ENCODE data around the gene TEN1. TPM values are rescaled to one million over a fixed set of nuclear protein-coding genes. Genes with fewer than 3 reads are reported as not detected.
"Not testable (repeated sequence)": the region's sequence is repeated elsewhere in the genome, so short reads cannot be mapped to it uniquely, and the experiment has no call there.

The TEN1 gene
- total and polyA plus RNA-seq, 2 experiments from 2014 or later = 23.8 to 26.9 TPM

DNA sequence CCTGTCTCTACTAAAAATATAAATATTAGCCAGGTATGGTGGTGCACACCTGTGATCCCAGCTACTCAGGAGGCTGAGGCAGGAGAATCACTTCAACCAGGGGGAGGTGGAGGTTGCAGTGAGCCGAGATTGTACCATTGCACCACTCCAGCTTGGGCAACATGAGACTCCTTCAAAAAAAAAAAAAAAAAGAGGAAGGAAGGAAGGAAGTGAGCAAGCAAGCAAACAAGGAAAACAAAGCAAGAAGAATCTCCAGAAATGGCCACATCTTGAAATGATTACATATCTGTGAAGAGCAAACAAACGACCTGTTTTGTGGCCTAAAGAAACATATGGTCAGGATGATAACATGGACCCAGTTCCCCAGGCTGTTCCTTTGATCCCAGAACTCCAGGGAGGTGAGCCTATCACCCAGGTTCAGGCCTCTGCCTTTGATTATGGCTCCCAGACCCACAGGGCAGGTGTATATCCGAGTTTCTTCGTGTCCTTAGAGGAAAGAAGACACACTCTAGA, 9.0 kb upstream of the TEN1 start:
- H3K9me3 ChIP-seq (ENCODE audit: low read depth) = no peaks in the 10 kb centered on the region
- TF ChIP-seq, protein P1, sequence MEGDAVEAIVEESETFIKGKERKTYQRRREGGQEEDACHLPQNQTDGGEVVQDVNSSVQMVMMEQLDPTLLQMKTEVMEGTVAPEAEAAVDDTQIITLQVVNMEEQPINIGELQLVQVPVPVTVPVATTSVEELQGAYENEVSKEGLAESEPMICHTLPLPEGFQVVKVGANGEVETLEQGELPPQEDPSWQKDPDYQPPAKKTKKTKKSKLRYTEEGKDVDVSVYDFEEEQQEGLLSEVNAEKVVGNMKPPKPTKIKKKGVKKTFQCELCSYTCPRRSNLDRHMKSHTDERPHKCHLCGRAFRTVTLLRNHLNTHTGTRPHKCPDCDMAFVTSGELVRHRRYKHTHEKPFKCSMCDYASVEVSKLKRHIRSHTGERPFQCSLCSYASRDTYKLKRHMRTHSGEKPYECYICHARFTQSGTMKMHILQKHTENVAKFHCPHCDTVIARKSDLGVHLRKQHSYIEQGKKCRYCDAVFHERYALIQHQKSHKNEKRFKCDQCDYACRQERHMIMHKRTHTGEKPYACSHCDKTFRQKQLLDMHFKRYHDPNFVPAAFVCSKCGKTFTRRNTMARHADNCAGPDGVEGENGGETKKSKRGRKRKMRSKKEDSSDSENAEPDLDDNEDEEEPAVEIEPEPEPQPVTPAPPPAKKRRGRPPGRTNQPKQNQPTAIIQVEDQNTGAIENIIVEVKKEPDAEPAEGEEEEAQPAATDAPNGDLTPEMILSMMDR (IDR thresholded peaks at IDR 0.05; ENCODE audit: low read depth, low read length) = no peak
- H3K27ac ChIP-seq = no peak overlapping the region
- no peaks in the 10 kb centered on the region for H3K36me3 ChIP-seq
- no peaks in the 10 kb centered on the region for H3K27me3 ChIP-seq
- H3K4me1 ChIP-seq (ENCODE audit: low read depth) = no peaks in the 10 kb centered on the region
- H3K4me3 ChIP-seq = no peak overlapping the region
- DNase-seq (ENCODE audit: low read depth in 1 of 2, low spot score in 1 of 2) = peak in 1 of 2 donors; percentile 41

DNA sequence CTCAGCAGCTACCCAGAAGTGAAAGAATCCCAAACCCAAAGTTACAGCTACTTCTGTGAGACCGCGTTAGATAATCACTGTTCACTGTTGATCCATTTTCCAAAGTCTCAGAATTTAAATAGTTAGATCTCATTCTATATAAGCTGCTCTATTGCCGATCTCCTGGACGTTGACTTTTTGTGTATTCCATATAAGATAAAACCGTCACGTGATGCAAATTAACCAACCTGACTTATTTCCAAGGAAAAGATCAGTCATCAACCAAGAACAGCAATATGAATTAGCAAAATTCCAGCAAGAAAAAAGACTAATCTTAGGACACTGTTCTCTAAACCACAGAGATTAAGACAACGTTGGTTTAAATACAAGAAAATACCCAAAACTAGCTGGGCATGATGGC, 8.4 kb upstream of the TEN1 start:
- Histone ChIP-seq H3K9me3 (ENCODE audit: low read depth) (no peaks in the 10 kb centered on the region), H3K36me3 (no peaks in the 10 kb centered on the region), H3K27ac (no peak overlapping the region), H3K4me1 (ENCODE audit: low read depth) (no peaks in the 10 kb centered on the region), H3K4me3 (no peak overlapping the region), H3K27me3 (no peaks in the 10 kb centered on the region)
- TF ChIP-seq, protein P1 (IDR thresholded peaks at IDR 0.05; ENCODE audit: low read depth, low read length) = no peak
- DNase-seq (ENCODE audit: low read depth in 1 of 2, low spot score in 1 of 2) = no peak

DNA sequence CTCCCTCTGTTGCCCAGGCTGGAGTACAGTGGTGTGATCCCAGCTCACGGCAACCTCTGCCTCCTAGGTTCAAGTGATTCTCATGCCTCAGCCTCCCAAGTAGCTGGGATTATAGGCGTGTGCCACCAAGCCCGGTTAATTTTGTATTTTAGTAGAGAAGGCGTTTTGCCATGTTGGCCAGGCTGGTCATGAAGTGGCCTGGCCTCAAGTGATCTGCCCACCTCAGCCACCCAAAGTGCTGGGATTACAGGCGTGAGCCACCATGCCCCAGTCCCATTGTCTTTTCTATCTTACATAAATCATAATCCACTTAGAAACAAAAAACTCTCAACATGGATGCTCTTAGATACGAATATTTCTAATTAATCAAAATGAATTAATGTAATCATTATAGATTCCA, 3.9 kb upstream of the TEN1 start:
- H3K4me1 ChIP-seq (ENCODE audit: low read depth) = peaks cover 12% of the 10 kb centered on the region
- H3K27me3 ChIP-seq; DNase-seq (ENCODE audit: low read depth in 1 of 2, low spot score in 1 of 2); H3K27ac ChIP-seq; H3K36me3 ChIP-seq; H3K4me3 ChIP-seq; H3K9me3 ChIP-seq (ENCODE audit: low read depth): not testable (repeated sequence)

DNA sequence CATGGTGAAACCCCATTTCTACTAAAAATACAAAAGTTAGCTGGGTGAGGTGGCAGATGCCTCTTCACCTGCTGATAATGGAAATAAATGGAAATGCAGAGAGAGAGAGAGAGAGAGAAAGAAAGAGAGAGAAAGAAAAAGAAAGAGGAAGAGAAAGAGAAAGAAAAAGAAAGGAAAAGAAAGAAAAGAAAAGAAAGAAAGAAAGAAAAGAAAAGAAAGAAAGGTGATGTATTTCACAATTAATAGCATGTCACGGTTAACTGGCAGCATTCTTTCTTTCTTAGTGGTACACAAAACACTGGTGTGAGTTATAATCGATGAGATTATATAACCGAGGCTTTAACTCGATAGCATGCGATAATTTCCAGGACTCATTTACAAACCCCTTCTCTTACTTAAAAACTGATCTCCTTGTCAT, 3.3 kb upstream of the TEN1 start:
- TF ChIP-seq, protein P1 (IDR thresholded peaks at IDR 0.05; ENCODE audit: low read depth, low read length) = no peak
- no peaks in the 10 kb centered on the region for H3K9me3 ChIP-seq (ENCODE audit: low read depth)
- H3K4me3 ChIP-seq = no peak overlapping the region
- peaks cover 12% of the 10 kb centered on the region for H3K4me1 ChIP-seq (ENCODE audit: low read depth)
- H3K36me3 ChIP-seq = no peaks in the 10 kb centered on the region
- no peaks in the 10 kb centered on the region for H3K27me3 ChIP-seq
- no peak overlapping the region for H3K27ac ChIP-seq
- DNase-seq (ENCODE audit: low read depth in 1 of 2, low spot score in 1 of 2) = no peak

DNA sequence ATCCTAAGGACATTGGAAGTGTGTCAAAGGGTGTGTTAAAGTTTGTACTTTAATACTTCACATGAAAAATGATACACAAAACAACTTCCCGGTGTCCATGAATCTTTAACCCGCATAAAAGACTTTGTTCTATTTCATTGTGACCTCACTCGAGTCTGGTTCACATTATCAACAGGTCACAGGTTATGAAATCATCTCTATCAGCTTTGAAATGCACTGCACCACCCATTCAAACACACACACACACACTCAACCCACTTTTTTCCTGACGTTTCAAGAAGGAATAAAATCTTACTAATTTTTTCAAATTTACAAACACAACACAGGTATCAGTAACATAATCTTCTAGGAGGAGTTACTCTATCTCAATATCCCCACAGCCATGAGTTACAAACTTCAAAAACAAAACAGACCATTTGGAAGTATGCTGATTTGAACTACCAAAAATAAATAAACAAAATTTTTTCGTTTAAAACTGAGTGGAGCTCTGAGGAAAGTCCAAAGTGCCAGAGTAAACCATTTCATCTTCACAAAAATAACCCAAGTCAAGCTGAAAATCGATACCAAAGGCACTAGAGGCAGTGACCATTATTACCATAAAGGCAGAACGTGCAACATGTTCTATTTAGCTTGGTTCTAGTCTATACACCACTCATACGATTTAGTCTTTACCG, 2.7 kb upstream of the TEN1 start:
- Histone ChIP-seq H3K4me3 (no peak overlapping the region), H3K4me1 (ENCODE audit: low read depth) (peaks cover 12% of the 10 kb centered on the region), H3K36me3 (no peaks in the 10 kb centered on the region), H3K27ac (no peak overlapping the region), H3K27me3 (no peaks in the 10 kb centered on the region), H3K9me3 (ENCODE audit: low read depth) (no peaks in the 10 kb centered on the region)
- TF ChIP-seq, protein P1 (IDR thresholded peaks at IDR 0.05; ENCODE audit: low read depth, low read length) = no peak
- DNase-seq (ENCODE audit: low read depth in 1 of 2, low spot score in 1 of 2) = no peak

DNA sequence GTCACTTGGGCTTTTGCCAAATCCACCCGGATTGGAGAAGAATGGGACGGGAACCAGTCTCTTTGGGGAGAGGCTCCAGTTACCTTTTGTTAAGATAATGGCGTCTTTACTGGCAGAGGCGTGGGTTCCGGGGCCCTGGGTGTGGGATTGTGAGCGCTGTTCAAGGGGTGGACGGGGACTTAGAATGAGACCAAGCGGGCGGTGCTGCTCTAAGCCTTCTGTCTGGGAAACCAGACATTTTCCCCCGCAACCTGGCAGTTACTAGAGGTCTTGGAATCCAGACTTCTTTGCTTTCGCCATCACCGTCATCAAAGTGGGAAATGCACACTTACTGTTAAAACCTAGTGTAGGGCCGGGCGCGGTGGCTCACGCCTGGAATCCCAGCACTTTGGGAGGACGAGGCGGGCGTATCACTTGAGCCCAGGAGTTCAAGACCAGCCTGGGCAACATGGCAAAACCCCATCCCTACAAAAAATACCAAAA, 706 bp downstream of the TEN1 start:
- DNase-seq (ENCODE audit: low read depth in 1 of 2, low spot score in 1 of 2) = no peak
- H3K27me3 ChIP-seq = no peaks in the 10 kb centered on the region
- H3K27ac ChIP-seq = peak overlapping the region; percentile 97
- H3K36me3 ChIP-seq = no peaks in the 10 kb centered on the region
- H3K9me3 ChIP-seq (ENCODE audit: low read depth) = no peaks in the 10 kb centered on the region
- H3K4me3 ChIP-seq = peak overlapping the region; percentile 52
- TF ChIP-seq, protein P1 (IDR thresholded peaks at IDR 0.05; ENCODE audit: low read depth, low read length) = no peak
- H3K4me1 ChIP-seq (ENCODE audit: low read depth) = peaks cover 12% of the 10 kb centered on the region
